LNCaP clone FGC (cell line): Measurements from ENCODE around the gene LRRN4.

ENCODE experiments used
- DNase-seq: peaks from one replicate; pipeline ENCODE4 v3.0.0-alpha.2; 2011; ENCODE audit warnings: low read depth
- H3K4me3 ChIP-seq: 2 replicates; pipeline ENCODE4 v1.5.1; 2011; ENCODE audit warnings: mild to moderate bottlenecking, low read depth, low read length, control low read depth
- CTCF ChIP-seq: IDR thresholded peaks from 2 replicates; pipeline ENCODE4 v1.5.1; 2012; ENCODE audit warnings: mild to moderate bottlenecking; ENCODE audit not compliant: control insufficient read depth, insufficient read depth; ENCODE audit errors: extremely low read depth

The LRRN4 gene

DNA sequence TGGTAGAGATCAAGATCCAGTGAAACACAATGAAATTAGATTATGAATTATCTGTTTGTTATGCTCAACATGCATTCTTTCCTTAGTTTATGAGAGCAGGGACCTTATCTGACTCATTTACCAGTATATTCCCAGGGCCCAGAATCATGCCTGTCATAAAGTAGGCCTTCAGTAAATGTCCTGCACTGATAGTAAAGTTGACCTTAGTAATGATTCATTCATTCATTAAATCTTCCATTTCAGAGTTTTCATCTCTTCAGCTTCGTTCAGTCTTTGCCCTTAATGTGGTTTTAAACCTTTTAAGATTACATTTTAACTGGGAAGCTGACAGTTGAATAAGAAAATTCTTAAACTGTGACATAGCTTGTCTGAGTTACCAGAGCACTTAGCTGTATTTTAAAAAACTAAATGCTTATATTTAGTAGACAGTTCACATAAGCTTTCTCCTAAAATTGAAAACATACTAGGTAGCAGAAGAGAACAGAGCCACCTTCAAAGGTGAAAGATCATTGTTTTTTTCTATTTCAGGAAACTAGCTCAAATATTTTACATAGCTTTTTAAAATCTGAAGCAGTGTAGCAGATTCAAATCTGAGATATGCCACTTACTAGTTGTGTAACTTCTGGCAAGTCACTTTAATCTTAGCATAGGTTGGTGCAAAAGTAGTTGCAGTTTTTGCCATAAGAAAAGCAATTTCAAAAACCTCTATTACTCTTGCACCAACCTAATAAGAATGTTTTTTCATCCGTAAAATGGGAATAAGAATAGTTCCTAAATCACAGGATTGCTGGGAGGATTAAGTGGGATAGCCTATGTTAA is 62.0 kb downstream of the LRRN4 start:
- DNase-seq: no peak
- TF ChIP-seq CTCF: no peak
- no peak overlapping the region for H3K4me3 ChIP-seq

DNA sequence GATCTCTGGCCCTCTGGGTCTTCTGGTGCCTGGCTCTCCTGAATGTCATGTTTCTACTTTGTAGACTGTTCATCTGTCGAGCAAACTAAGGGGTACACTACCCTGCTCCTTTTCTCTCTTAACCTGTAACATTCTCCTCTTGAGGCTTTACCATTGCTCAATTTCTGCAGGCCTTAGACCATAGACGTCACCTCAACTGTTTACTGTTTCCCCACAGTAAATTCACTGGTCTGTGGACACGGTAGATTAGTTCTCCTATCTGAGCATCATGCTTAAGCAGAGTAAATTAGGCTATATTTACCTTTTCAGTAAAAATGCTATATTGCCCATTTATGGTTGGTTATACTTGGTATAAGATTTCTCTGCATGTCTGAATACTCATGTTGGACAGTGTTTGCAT is 62.9 kb downstream of the LRRN4 start:
- TF ChIP-seq CTCF: no peak
- no peak overlapping the region for H3K4me3 ChIP-seq
- no peak for DNase-seq
